ENCODE data around the gene TCF12. TPM values are rescaled to one million over a fixed set of nuclear protein-coding genes. Genes with fewer than 3 reads are reported as not detected.

The TCF12 gene
- total RNA-seq, 2 donors from 2014 or later, result 91.8 to 107 TPM

DNA sequence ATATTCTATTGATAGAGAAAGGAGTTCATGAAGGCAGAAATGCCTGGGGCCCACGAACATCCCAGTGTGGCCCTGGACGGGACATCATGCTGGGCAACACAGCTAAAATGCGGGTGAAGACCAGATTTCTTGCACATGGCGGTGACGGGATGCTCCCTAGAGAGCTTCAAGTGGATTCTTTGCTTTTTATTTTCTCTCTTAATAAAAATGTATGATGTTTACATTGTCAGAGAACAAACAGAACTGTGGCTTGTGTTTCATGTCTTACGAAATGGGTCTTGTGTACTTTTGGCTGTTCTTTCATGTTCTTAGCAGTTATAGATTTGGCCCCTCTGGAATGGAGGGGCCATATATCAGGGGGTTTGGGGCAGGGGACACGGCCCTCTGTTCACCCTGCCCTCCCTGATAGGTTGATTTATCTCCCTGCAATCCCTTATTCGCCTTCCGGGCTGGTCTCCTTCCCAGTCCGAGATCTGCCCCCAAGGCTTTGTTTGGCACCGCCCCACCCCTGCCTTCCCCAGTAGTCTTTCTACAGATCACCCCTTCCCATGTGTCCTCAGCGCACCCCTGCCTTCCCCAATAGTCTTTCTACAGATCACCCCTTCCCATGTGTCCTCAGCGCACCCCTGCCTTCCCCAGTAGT is 389.2 kb downstream of the TCF12 start:
- ATAC-seq (ENCODE audit: insufficient number of reproducible peaks, low FRiP score, low read depth), result no peak
- DNase-seq (ENCODE audit: low spot score), result no peak
- no peak overlapping the region for H3K4me3 ChIP-seq
- no peaks in the 10 kb centered on the region for H3K27me3 ChIP-seq (replicated peaks; ENCODE audit: insufficient read depth)
- H3K4me1 ChIP-seq (ENCODE audit: control insufficient read depth in 1 of 2, low read depth in 2 of 2), result peaks cover 0 to 14% of the 10 kb centered on the region in 2 donors
- H3K27ac ChIP-seq, result no peak overlapping the region
- no peaks in the 10 kb centered on the region for H3K36me3 ChIP-seq
- H3K9me3 ChIP-seq, result no peaks in the 10 kb centered on the region
- TF ChIP-seq, protein P1, sequence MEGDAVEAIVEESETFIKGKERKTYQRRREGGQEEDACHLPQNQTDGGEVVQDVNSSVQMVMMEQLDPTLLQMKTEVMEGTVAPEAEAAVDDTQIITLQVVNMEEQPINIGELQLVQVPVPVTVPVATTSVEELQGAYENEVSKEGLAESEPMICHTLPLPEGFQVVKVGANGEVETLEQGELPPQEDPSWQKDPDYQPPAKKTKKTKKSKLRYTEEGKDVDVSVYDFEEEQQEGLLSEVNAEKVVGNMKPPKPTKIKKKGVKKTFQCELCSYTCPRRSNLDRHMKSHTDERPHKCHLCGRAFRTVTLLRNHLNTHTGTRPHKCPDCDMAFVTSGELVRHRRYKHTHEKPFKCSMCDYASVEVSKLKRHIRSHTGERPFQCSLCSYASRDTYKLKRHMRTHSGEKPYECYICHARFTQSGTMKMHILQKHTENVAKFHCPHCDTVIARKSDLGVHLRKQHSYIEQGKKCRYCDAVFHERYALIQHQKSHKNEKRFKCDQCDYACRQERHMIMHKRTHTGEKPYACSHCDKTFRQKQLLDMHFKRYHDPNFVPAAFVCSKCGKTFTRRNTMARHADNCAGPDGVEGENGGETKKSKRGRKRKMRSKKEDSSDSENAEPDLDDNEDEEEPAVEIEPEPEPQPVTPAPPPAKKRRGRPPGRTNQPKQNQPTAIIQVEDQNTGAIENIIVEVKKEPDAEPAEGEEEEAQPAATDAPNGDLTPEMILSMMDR (IDR thresholded peaks at IDR 0.05), result no peak

DNA sequence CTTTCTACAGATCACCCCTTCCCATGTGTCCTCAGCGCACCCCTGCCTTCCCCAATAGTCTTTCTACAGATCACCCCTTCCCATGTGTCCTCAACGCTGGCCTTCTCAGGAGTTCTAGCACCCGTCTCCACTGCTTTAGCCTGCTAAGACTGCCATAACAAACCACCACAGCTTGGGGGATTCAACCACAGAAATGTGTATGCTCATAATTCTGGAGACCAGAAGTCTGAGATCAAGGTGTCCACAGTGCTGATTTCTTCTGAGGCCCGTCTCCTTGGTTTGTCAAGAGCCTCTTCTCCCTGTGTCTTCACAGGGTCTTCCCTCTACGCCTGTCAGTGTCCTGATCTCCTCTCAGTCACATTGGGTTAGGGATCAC is 389.7 kb downstream of the TCF12 start:
- Histone ChIP-seq H3K36me3 (no peaks in the 10 kb centered on the region), H3K4me1 (ENCODE audit: control insufficient read depth in 1 of 2, low read depth in 2 of 2) (peaks cover 0 to 14% of the 10 kb centered on the region in 2 donors), H3K4me3 (no peak overlapping the region), H3K27me3 (replicated peaks; ENCODE audit: insufficient read depth) (no peaks in the 10 kb centered on the region), H3K9me3 (no peaks in the 10 kb centered on the region), H3K27ac (no peak overlapping the region)
- ATAC-seq (ENCODE audit: insufficient number of reproducible peaks, low FRiP score, low read depth), result no peak
- TF ChIP-seq, protein P1 (IDR thresholded peaks at IDR 0.05), result no peak
- no peak for DNase-seq (ENCODE audit: low spot score)

DNA sequence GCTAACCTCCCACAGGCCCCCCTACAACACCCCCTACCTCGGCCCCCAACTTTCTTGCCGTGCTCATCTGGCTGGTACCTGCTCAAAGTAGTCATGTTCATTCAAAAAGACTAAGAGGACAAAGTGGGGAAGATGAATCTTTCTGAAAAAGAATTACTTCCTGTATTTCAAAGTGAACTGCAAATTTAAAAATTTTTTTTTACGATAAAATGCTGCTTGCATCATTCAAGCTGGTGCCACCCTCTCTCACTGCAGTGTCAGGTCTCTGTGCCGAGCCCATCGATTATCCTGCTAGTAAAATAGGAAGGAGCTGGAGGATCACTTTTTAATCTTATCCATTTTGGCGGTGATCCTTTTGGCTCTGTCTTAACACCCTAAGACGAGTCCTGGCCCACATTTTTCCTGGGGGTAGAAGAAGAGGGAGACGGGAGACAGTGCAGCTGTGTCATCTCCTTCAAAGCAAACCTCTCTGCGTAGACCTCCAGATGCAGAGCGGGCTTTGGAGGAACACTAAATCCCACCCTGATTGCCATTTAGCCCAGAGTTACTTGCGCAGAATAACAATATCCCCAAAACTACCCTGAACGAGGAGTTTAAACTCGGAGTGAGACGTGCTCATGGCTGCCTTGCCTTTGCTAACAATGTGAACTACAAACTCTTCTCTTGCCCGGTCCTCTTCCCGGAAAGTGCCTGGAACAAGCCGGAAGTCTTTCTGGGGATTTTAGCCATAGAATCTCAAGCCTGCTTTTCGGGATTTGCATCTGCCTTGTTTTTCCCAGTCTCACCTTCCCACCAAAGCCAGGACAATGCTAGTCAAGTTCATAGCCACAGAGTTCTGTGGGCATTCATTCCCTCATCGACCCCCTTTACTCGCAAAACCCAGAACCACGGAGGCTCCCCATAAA is 391.7 kb downstream of the TCF12 start:
- Histone ChIP-seq H3K36me3 (no peaks in the 10 kb centered on the region), H3K9me3 (no peaks in the 10 kb centered on the region), H3K4me3 (no peak overlapping the region), H3K27me3 (replicated peaks; ENCODE audit: insufficient read depth) (no peaks in the 10 kb centered on the region), H3K27ac (no peak overlapping the region), H3K4me1 (ENCODE audit: control insufficient read depth in 1 of 2, low read depth in 2 of 2) (peaks cover 0 to 14% of the 10 kb centered on the region in 2 donors)
- ATAC-seq (ENCODE audit: insufficient number of reproducible peaks, low FRiP score, low read depth) (no peak), DNase-seq (ENCODE audit: low spot score) (no peak)
- TF ChIP-seq, protein P1 (IDR thresholded peaks at IDR 0.05), result no peak

DNA sequence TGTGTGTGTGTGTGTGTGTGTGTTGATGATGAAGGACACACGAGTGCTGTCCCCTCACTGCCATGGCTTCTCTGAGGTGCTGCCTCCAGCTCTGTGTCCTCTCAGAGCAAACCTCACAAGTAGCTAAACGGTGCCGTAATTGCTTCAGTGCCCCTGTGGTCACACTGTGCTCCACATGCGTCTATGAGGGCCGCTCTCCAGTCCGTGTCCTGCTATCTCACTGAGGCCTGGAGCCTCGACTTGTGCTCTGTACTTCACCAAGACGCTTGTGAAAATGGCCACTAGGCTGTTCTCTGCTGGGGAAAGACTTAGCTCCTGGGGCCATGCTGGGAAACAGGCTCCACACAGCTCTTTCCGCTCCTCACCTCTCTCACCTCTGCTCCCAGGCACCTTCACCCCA is 392.4 kb downstream of the TCF12 start:
- TF ChIP-seq, protein P1 (IDR thresholded peaks at IDR 0.05), result no peak
- no peaks in the 10 kb centered on the region for H3K9me3 ChIP-seq
- DNase-seq (ENCODE audit: low spot score) (no peak), ATAC-seq (ENCODE audit: insufficient number of reproducible peaks, low FRiP score, low read depth) (no peak)
- H3K27me3 ChIP-seq (replicated peaks; ENCODE audit: insufficient read depth), result no peaks in the 10 kb centered on the region
- H3K27ac ChIP-seq, result no peak overlapping the region
- no peaks in the 10 kb centered on the region for H3K36me3 ChIP-seq
- peaks cover 0 to 13% of the 10 kb centered on the region in 2 donors for H3K4me1 ChIP-seq (ENCODE audit: control insufficient read depth in 1 of 2, low read depth in 2 of 2)
- no peak overlapping the region for H3K4me3 ChIP-seq

DNA sequence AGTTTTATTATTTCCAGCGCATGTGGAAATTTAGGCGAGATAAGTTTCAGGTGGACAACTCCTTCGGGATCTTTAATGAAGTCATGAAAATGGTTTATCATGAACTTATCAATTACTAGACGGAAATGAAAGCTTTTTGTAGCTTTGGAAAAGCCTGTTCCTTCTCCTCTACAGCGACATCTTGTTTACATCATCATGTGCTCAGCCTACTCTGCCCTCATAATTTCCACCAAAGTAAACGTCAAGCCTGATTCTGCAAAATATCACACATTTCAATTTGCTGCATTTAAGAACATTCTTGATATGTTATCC is 393.5 kb downstream of the TCF12 start:
- ATAC-seq (ENCODE audit: insufficient number of reproducible peaks, low FRiP score, low read depth) (no peak), DNase-seq (ENCODE audit: low spot score) (no peak)
- Histone ChIP-seq H3K27ac (no peak overlapping the region), H3K4me3 (no peak overlapping the region), H3K36me3 (no peaks in the 10 kb centered on the region), H3K4me1 (ENCODE audit: control insufficient read depth in 1 of 2, low read depth in 2 of 2) (peaks cover 0 to 4% of the 10 kb centered on the region in 2 donors), H3K27me3 (replicated peaks; ENCODE audit: insufficient read depth) (no peaks in the 10 kb centered on the region), H3K9me3 (no peaks in the 10 kb centered on the region)
- TF ChIP-seq, protein P1 (IDR thresholded peaks at IDR 0.05), result no peak
